B cell (primary cell): ENCODE data around the gene TGFBR3. TPM values are rescaled to one million over a fixed set of nuclear protein-coding genes. Genes with fewer than 3 reads are reported as not detected.

Experiments used
- ATAC-seq: fragments of 200-7000 bp; cut with Tn5 transposase; one replicate; pipeline ENCODE4 v1.10.0; 2021; ENCODE audit warnings: low read depth, mild to moderate bottlenecking, moderate number of reproducible peaks, moderate library complexity
- CTCF ChIA-PET: fragments of 350-600 bp; sonication (Branson Sonifier 250); formaldehyde crosslinking; loops from one replicate; lab custom pipeline; 2021; ENCODE audit warnings: antibody characterized with exemption, inconsistent platforms; lab: Charles Lee
- POLR2A ChIA-PET: fragments of 350-600 bp; sonication (Branson Sonifier 250); formaldehyde crosslinking; loops from one replicate; lab custom pipeline; 2021; ENCODE audit warnings: antibody characterized with exemption; lab: Charles Lee
- DNase-seq: peaks from one replicate; pipeline ENCODE4 v3.0.0; 2013
- H2AFZ ChIP-seq: 2 replicates; pipeline ENCODE4 v1.6.1; 2012; ENCODE audit warnings: mild to moderate bottlenecking, low read depth, low read length; ENCODE audit not compliant: insufficient read depth, poor library complexity, severe bottlenecking
- H3K27ac ChIP-seq, 2 donors: 1 replicate in 1 of 2; 2 replicates in 1 of 2; pipeline ENCODE4 v1.5.1; 2012 to 2013; ENCODE audit warnings: low read length in 2 of 2, mild to moderate bottlenecking in 2 of 2, moderate library complexity in 1 of 2
- H3K27me3 ChIP-seq, 4 experiments: fragments of 200-600 bp in 1 of 4; sonication (generic) in 1 of 4; replicated peaks in 1 of 4; 1 replicate in 2 of 4; 2 replicates in 2 of 4; pipeline versions ENCODE4 v1.6.1 to v1.7.0; 2013 to 2016; ENCODE audit warnings: low read length in 3 of 4, mild to moderate bottlenecking in 2 of 4, mixed read lengths in 1 of 4, moderate library complexity in 1 of 4; ENCODE audit not compliant: insufficient read depth in 4 of 4, control insufficient read depth in 3 of 4; ENCODE audit errors: control extremely low read depth in 1 of 4
- H3K36me3 ChIP-seq, 2 experiments: replicated peaks in 1 of 2; 1 replicate in 1 of 2; 2 replicates in 1 of 2; pipeline versions ENCODE4 v1.6.1 to v1.7.1; 2013; ENCODE audit warnings: low read length in 1 of 2; ENCODE audit not compliant: insufficient read depth in 2 of 2, control insufficient read depth in 1 of 2; ENCODE audit errors: control extremely low read depth in 1 of 2, extremely low read depth in 1 of 2
- H3K4me1 ChIP-seq, 2 donors: fragments of 200-600 bp in 1 of 2; sonication (generic) in 1 of 2; 1 replicate in 1 of 2; 2 replicates in 1 of 2; pipeline versions ENCODE4 v1.5.1 to v1.6.1; 2013 to 2017; ENCODE audit warnings: low read length in 2 of 2; ENCODE audit not compliant: control insufficient read depth in 2 of 2, insufficient read depth in 2 of 2
- H3K4me2 ChIP-seq: replicated peaks from 2 replicates; pipeline ENCODE3; 2012; ENCODE audit warnings: mild to moderate bottlenecking, low read depth, low read length; ENCODE audit not compliant: poor library complexity, severe bottlenecking
- H3K4me3 ChIP-seq, 5 experiments: fragments of 200-600 bp in 1 of 5; sonication (generic) in 1 of 5; 1 replicate in 3 of 5; 2 replicates in 2 of 5; pipeline versions ENCODE4 v1.5.1 to v1.7.0; 2011 to 2016; ENCODE audit warnings: low read length in 4 of 5, mild to moderate bottlenecking in 4 of 5, low read depth in 2 of 5, control low read depth in 1 of 5, moderate library complexity in 1 of 5; ENCODE audit not compliant: insufficient read depth in 1 of 5; ENCODE audit errors: control extremely low read depth in 1 of 5, extremely low read depth in 1 of 5
- H3K79me2 ChIP-seq: fragments of 200-600 bp; sonication (generic); one replicate; pipeline ENCODE4 v1.6.0; 2016; ENCODE audit warnings: low read length; ENCODE audit not compliant: control insufficient read depth, insufficient read depth
- H3K9ac ChIP-seq: fragments of 200-600 bp; sonication (generic); 2 replicates; pipeline ENCODE4 v1.6.1; 2017; ENCODE audit warnings: mild to moderate bottlenecking, low read length, moderate library complexity
- H3K9me3 ChIP-seq, 3 donors: one replicate each; pipeline versions ENCODE4 v1.6.1 to v1.7.1; 2013; ENCODE audit warnings: low read length in 2 of 3; ENCODE audit not compliant: control insufficient read depth in 2 of 3, insufficient read depth in 1 of 3; ENCODE audit errors: control extremely low read depth in 1 of 3
- H4K20me1 ChIP-seq: 2 replicates; pipeline ENCODE4 v1.6.0; 2012; ENCODE audit warnings: mild to moderate bottlenecking, low read length; ENCODE audit not compliant: insufficient read depth, control insufficient read depth, poor library complexity, severe bottlenecking
- H3K27ac Mint-ChIP-seq: one replicate; pipeline ENCODE4 v1.8.0; 2021; ENCODE audit warnings: mixed read lengths
- H3K27me3 Mint-ChIP-seq: one replicate; pipeline ENCODE4 v1.8.0; 2021; ENCODE audit warnings: mixed read lengths
- H3K4me1 Mint-ChIP-seq: one replicate; pipeline ENCODE4 v1.8.0; 2021; ENCODE audit warnings: mixed read lengths
- H3K4me3 Mint-ChIP-seq: one replicate; pipeline ENCODE4 v1.8.0; 2021; ENCODE audit warnings: mixed read lengths
- H3K9me3 Mint-ChIP-seq: one replicate; pipeline ENCODE4 v1.8.0; 2022; ENCODE audit warnings: mixed read lengths; ENCODE audit not compliant: insufficient read depth
- EZH2 ChIP-seq: IDR thresholded peaks from 2 replicates; pipeline ENCODE4 v1.6.1; 2012; ENCODE audit warnings: borderline replicate concordance, low read depth, mild to moderate bottlenecking, moderate library complexity, low read length; ENCODE audit not compliant: insufficient read depth, poor library complexity, severe bottlenecking
- WGBS: methylation state at CpG from one replicate; pipeline ENCODE4 v1.1.5; 2013; ENCODE audit warnings: missing lambda C conversion rate; ENCODE audit not compliant: insufficient coverage; 5-methylcytosine and 5-hydroxymethylcytosine counted together
- intact Hi-C: fragments of 100-400 bp; cut with micrococcal nuclease; formaldehyde crosslinking; loops from one replicate; pipeline ENCODE4 v1.10.0; 2022
- polyA plus RNA-seq: library from polyadenylated mRNA; depleted of rRNA; stranded (reverse); fragments of >200 nt; gene quantifications from 2 replicates; pipeline ENCODE4 v1.2.3, GENCODE V29; 2012
- total RNA-seq, 2 donors: library from RNA; stranded (reverse); fragments of 120-200 nt in 1 of 2; gene quantifications; 1 replicate in 1 of 2; 2 replicates in 1 of 2; pipeline versions ENCODE4 v1.2.3 to v1.2.4, GENCODE V29; 2013 to 2022
- TF ChIP-seq, protein P1 (sequence below): fragments of 200-600 bp; IDR thresholded peaks from one replicate; pipeline ENCODE4 v1.8.0; 2022; ENCODE audit warnings: antibody characterized with exemption, mild to moderate bottlenecking

TGFBR3 gene
- total and polyA plus RNA-seq, 2 donors (not counting 1 experiment from before 2014, with no cell fraction given) = 0.10 to 0.12 TPM

DNA sequence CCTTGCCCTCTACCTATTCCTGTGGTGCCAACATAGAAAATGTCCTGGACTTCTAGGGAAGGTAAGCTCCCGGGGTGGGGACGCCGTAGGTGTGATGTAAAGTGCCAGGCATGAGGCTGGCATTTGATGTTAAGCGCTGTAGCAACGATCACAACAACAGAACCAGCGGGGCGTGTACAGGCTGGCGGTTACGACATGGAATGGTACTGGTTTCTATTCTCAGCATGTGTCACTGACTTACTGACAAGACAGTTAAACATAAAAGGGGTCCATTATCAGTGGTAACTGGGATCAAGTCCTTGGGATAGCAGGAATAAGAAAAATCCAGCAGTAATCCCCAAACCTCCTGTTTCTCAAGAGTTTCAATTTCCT lies 58.9 kb downstream of the TGFBR3 start:
- Histone ChIP-seq H3K9ac (no peak overlapping the region), H3K4me3 (no peak overlapping the region), H3K79me2 (no peaks in the 10 kb centered on the region), H3K27ac (no peak overlapping the region), H4K20me1 (no peaks in the 10 kb centered on the region), H3K4me2 (no peak overlapping the region), H2AFZ (no peak overlapping the region), H3K4me1 (no peaks in the 10 kb centered on the region), H3K36me3 (no peaks in the 10 kb centered on the region), H3K9me3 (no peaks in the 10 kb centered on the region), H3K27me3 (no peaks in the 10 kb centered on the region)
- CTCF ChIA-PET = no interaction called here
- no peak for TF ChIP-seq EZH2
- TF ChIP-seq, protein P1, sequence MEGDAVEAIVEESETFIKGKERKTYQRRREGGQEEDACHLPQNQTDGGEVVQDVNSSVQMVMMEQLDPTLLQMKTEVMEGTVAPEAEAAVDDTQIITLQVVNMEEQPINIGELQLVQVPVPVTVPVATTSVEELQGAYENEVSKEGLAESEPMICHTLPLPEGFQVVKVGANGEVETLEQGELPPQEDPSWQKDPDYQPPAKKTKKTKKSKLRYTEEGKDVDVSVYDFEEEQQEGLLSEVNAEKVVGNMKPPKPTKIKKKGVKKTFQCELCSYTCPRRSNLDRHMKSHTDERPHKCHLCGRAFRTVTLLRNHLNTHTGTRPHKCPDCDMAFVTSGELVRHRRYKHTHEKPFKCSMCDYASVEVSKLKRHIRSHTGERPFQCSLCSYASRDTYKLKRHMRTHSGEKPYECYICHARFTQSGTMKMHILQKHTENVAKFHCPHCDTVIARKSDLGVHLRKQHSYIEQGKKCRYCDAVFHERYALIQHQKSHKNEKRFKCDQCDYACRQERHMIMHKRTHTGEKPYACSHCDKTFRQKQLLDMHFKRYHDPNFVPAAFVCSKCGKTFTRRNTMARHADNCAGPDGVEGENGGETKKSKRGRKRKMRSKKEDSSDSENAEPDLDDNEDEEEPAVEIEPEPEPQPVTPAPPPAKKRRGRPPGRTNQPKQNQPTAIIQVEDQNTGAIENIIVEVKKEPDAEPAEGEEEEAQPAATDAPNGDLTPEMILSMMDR = no peak
- Mint-ChIP-seq H3K27ac (no peak overlapping the region), H3K9me3 (no peaks in the 10 kb centered on the region), H3K27me3 (peaks cover 8% of the 10 kb centered on the region), H3K4me1 (no peaks in the 10 kb centered on the region), H3K4me3 (no peak overlapping the region)
- 88% methylated on average over 8 of the region's 9 CpGs for WGBS
- no peak for ATAC-seq
- intact Hi-C loops = no loop called here
- DNase-seq = no peak
- POLR2A ChIA-PET = no interaction called here

DNA sequence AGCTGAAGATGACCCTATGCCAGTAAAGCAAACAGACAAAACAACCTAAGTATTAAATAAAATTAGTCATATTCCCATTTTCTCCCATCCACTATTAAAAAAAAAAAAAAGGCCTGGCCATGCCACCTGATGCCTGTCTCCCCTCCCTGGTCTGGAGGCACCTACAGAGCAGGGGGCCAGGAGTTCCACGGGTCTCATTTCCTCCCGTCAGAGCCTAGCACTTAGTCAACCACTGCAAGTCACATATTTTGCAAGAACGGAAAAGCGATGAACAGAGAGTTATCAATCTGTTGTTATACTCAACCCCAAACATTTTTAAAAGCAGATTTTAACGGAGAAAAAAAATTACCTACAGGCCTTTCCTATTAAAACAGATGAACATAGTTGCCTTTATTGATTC lies 59.3 kb downstream of the TGFBR3 start:
- DNase-seq = no peak
- Mint-ChIP-seq H3K27me3 (peaks cover 8% of the 10 kb centered on the region), H3K4me1 (no peaks in the 10 kb centered on the region), H3K4me3 (no peak overlapping the region), H3K27ac (no peak overlapping the region), H3K9me3 (no peaks in the 10 kb centered on the region)
- POLR2A ChIA-PET = no interaction called here
- Histone ChIP-seq H3K79me2 (no peaks in the 10 kb centered on the region), H3K27ac (no peak overlapping the region), H4K20me1 (no peaks in the 10 kb centered on the region), H3K4me3 (no peak overlapping the region), H3K4me1 (no peaks in the 10 kb centered on the region), H3K36me3 (no peaks in the 10 kb centered on the region), H3K4me2 (no peak overlapping the region), H3K9ac (no peak overlapping the region), H3K27me3 (no peaks in the 10 kb centered on the region), H2AFZ (no peak overlapping the region), H3K9me3 (no peaks in the 10 kb centered on the region)
- ATAC-seq = no peak
- intact Hi-C loops = no loop called here
- CTCF ChIA-PET = no interaction called here
- TF ChIP-seq, protein P1 = no peak
- no peak for TF ChIP-seq EZH2
- WGBS = 93% methylated on average over 4 of the region's 5 CpGs
